ENCODE measurements around the gene ERCC8. TPM values are rescaled to one million over a fixed set of nuclear protein-coding genes. Genes with fewer than 3 reads are reported as not detected.
A peak's percentile ranks its signal among the peaks of the same experiment; 100 is the strongest.

Gene ERCC8
- total RNA-seq, 1 experiment from 2014 or later: 13.0 TPM

GRCh38 chr5:60886158-60886557, 58.7 kb downstream of the ERCC8 start:
- no peaks in the 10 kb centered on the region; the same call in 1 of the 2 replicates for H3K9me3 ChIP-seq (ENCODE audit: insufficient read depth, low read depth)
- intact Hi-C loops (cut with micrococcal nuclease; ENCODE audit: unreplicated experiment): no loop called here
- H3K36me3 ChIP-seq (ENCODE audit: low read depth): no peaks in the 10 kb centered on the region
- no peaks in the 10 kb centered on the region for H3K9me2 ChIP-seq (ENCODE audit: insufficient read depth)
- H3K27me3 ChIP-seq (ENCODE audit: insufficient read depth, low read depth): no peaks in the 10 kb centered on the region
- H3K27ac ChIP-seq: no peak overlapping the region
- TF ChIP-seq EZH2 (IDR thresholded peaks at IDR 0.05; ENCODE audit: low read depth) (no peak), CTCF (conservative IDR thresholded peaks at IDR 0.05) (no peak)
- H3F3A ChIP-seq (ENCODE audit: insufficient read depth, low read depth): no peaks in the 10 kb centered on the region
- no peak for DNase-seq
- no peaks in the 10 kb centered on the region for H3K79me2 ChIP-seq (ENCODE audit: low read depth)
- no peak overlapping the region for H2AFZ ChIP-seq
- H3K4me2 ChIP-seq: no peak overlapping the region
- no peaks in the 10 kb centered on the region for H3K4me1 ChIP-seq (replicated peaks; ENCODE audit: insufficient read depth)
- H3K4me3 ChIP-seq: no peak overlapping the region
- ChIA-PET POLR2A (ENCODE audit: unreplicated experiment) (no interaction called here), CTCF (no interaction called here)
- H4K20me1 ChIP-seq (ENCODE audit: insufficient read depth): no peaks in the 10 kb centered on the region
- BruUV-seq (replicated peaks): no TSS peak

- POLR2A ChIA-PET (ENCODE audit: unreplicated experiment): no interaction called here
- no peaks in the 10 kb centered on the region for H3F3A ChIP-seq (ENCODE audit: insufficient read depth, low read depth)
- CTCF ChIA-PET: no interaction called here
- no peak for DNase-seq
- intact Hi-C loops (cut with micrococcal nuclease; ENCODE audit: unreplicated experiment): loop anchor here (1.0 kb wide), 1 partner anchor 206 kb away; no protein-coding TSS in a partner anchor
- H3K4me3 ChIP-seq: no peak overlapping the region
- TF ChIP-seq EZH2 (IDR thresholded peaks at IDR 0.05; ENCODE audit: low read depth) (no peak), CTCF (conservative IDR thresholded peaks at IDR 0.05) (peak; percentile 65; the same call in 1 of the 2 replicates)
- no peak overlapping the region for H3K4me2 ChIP-seq
- no peaks in the 10 kb centered on the region for H4K20me1 ChIP-seq (ENCODE audit: insufficient read depth)
- no peaks in the 10 kb centered on the region for H3K9me2 ChIP-seq (ENCODE audit: insufficient read depth)
- H3K27ac ChIP-seq: no peak overlapping the region
- H3K9me3 ChIP-seq (ENCODE audit: insufficient read depth, low read depth): peaks cover 5% of the 10 kb centered on the region; the same call in 1 of the 2 replicates
- H2AFZ ChIP-seq: no peak overlapping the region
- no peaks in the 10 kb centered on the region for H3K79me2 ChIP-seq (ENCODE audit: low read depth)
- H3K27me3 ChIP-seq (ENCODE audit: insufficient read depth, low read depth): no peaks in the 10 kb centered on the region
- no peaks in the 10 kb centered on the region for H3K36me3 ChIP-seq (ENCODE audit: low read depth)
- H3K4me1 ChIP-seq (replicated peaks; ENCODE audit: insufficient read depth): no peaks in the 10 kb centered on the region
- no TSS peak for BruUV-seq (replicated peaks)
These were observed 61.6 kb downstream of the ERCC8 start for GRCh38 chr5:60883229-60883628.

GRCh38 chr5:60872892-60873291, 72.0 kb downstream of the ERCC8 start:
- no peaks in the 10 kb centered on the region; the same call in 1 of the 2 replicates for H3K9me2 ChIP-seq (ENCODE audit: insufficient read depth)
- no peak for DNase-seq
- ChIA-PET CTCF (no interaction called here), POLR2A (ENCODE audit: unreplicated experiment) (no interaction called here)
- no peaks in the 10 kb centered on the region for H4K20me1 ChIP-seq (ENCODE audit: insufficient read depth)
- H3F3A ChIP-seq (ENCODE audit: insufficient read depth, low read depth): no peaks in the 10 kb centered on the region
- no peaks in the 10 kb centered on the region for H3K27me3 ChIP-seq (ENCODE audit: insufficient read depth, low read depth)
- H3K9me3 ChIP-seq (ENCODE audit: insufficient read depth, low read depth): peaks cover 10% of the 10 kb centered on the region
- TF ChIP-seq EZH2 (IDR thresholded peaks at IDR 0.05; ENCODE audit: low read depth) (no peak), CTCF (conservative IDR thresholded peaks at IDR 0.05) (no peak)
- no peak overlapping the region for H3K4me3 ChIP-seq
- no peaks in the 10 kb centered on the region for H3K79me2 ChIP-seq (ENCODE audit: low read depth)
- H3K36me3 ChIP-seq (ENCODE audit: low read depth): no peaks in the 10 kb centered on the region
- no TSS peak for BruUV-seq (replicated peaks)
- no peak overlapping the region for H2AFZ ChIP-seq
- intact Hi-C loops (cut with micrococcal nuclease; ENCODE audit: unreplicated experiment): no loop called here
- H3K4me2 ChIP-seq: no peak overlapping the region
- no peak overlapping the region for H3K27ac ChIP-seq
- H3K4me1 ChIP-seq (replicated peaks; ENCODE audit: insufficient read depth): no peaks in the 10 kb centered on the region
